OCI-LY7 (cell line): Measurements from ENCODE around the gene LGSN.

Experiments used
- EZH2phosphoT487 ChIP-seq: fragments of 200-600 bp; sonication (generic); IDR thresholded peaks from 2 replicates; pipeline ENCODE4 v1.6.1; 2018; ENCODE audit warnings: low read depth, borderline replicate concordance, mild to moderate bottlenecking, mixed run types, antibody characterized with exemption, low read length, moderate library complexity, mixed read lengths
- TF ChIP-seq, protein P1 (sequence below): fragments of 200-600 bp; sonication (generic); conservative IDR thresholded peaks from 2 replicates; pipeline ENCODE4 v1.5.1; 2014; ENCODE audit warnings: mild to moderate bottlenecking, antibody characterized with exemption, low read length, moderate library complexity, mixed read lengths

DNA sequence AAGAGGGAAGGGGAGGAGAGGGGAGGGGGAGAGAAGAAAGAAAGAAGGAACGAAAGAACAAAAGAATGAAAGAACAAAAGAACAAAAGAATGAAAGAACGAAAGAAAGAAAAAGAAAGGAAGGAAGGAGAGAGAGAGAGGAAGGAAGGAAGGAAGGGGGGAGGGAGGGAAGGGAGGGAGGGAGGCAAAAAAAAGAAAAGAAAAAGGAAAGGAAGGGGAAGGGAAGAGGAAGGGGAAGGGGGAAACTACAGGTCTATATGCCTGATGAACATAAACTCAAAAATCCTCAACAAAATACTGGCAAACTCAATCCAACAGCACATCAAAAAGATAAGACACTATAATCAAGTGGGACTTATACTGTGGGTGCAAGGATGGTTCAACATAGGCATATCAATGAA, 13.7 kb upstream of the LGSN start:
- TF ChIP-seq, protein P1, sequence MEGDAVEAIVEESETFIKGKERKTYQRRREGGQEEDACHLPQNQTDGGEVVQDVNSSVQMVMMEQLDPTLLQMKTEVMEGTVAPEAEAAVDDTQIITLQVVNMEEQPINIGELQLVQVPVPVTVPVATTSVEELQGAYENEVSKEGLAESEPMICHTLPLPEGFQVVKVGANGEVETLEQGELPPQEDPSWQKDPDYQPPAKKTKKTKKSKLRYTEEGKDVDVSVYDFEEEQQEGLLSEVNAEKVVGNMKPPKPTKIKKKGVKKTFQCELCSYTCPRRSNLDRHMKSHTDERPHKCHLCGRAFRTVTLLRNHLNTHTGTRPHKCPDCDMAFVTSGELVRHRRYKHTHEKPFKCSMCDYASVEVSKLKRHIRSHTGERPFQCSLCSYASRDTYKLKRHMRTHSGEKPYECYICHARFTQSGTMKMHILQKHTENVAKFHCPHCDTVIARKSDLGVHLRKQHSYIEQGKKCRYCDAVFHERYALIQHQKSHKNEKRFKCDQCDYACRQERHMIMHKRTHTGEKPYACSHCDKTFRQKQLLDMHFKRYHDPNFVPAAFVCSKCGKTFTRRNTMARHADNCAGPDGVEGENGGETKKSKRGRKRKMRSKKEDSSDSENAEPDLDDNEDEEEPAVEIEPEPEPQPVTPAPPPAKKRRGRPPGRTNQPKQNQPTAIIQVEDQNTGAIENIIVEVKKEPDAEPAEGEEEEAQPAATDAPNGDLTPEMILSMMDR, result no peak
- TF ChIP-seq EZH2phosphoT487, result no peak
